ENCODE data around the gene PCDHGA6. TPM values are rescaled to one million over a fixed set of nuclear protein-coding genes. Genes with fewer than 3 reads are reported as not detected.
"Not testable (repeated sequence)": the region's sequence is repeated elsewhere in the genome, so short reads cannot be mapped to it uniquely, and the experiment has no call there.

PCDHGA6 gene
- total RNA-seq, 4 donors from 2014 or later, result 0.83 to 1.6 (median 1.6) TPM

DNA sequence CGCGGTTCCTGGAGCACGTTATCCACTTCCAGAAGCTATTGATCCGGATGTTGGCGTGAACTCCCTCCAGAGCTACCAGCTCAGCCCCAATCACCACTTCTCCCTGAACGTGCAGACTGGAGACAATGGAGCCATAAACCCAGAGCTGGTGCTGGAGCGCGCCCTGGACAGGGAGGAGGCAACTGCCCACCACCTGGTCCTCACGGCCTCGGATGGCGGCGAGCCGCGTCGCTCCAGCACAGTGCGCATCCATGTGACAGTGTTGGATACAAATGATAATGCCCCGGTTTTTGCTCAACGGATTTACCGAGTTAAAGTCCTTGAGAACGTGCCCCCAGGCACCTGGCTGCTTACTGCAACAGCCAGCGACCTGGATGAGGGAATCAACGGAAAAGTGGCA is 29.7 kb downstream of the PCDHGA6 start:
- Histone ChIP-seq H3K9me3 (peaks cover 0 to 6% (median 0%) of the 10 kb centered on the region in 3 donors), H3K4me3 (peak overlapping the region in 2 of 4 donors; percentile 29 to 41), H3K27me3 (peaks cover 0 to 4% (median 0%) of the 10 kb centered on the region in 3 donors), H3K36me3 (peaks cover 0 to 4% of the 10 kb centered on the region in 2 donors), H3K27ac (no peak overlapping the region), H3K4me1 (peaks cover 14 to 15% of the 10 kb centered on the region in 2 donors)
- ATAC-seq (no peak), DNase-seq (no peak)
- intact Hi-C loops (cut with DNase I; ENCODE audit: low total_unique reads) (no loop called here), in situ Hi-C loops (cut with MboI; ENCODE audit: low sequenced_read_pairs in 4 of 4) (no loop called here)
- no peak for TF ChIP-seq POLR2A (IDR thresholded peaks at IDR 0.05)
- TF ChIP-seq CTCF (IDR thresholded peaks at IDR 0.05 in 4 of 5, conservative IDR thresholded peaks at IDR 0.05 in 1 of 5), result no peak

- Histone ChIP-seq H3K27ac (peak within 1 kb of the TSS; percentile 53 to 73 (median 64)), H3K4me1 (peaks cover 6 to 19% of the 10 kb centered on the region in 2 donors), H3K4me3 (peak within 1 kb of the TSS; percentile 36 to 57 (median 48))
- H3K9me3 ChIP-seq; intact Hi-C loops (cut with DNase I; ENCODE audit: low total_unique reads); H3K27me3 ChIP-seq; H3K36me3 ChIP-seq: not testable (repeated sequence)
- TF ChIP-seq CTCF (IDR thresholded peaks at IDR 0.05 in 4 of 5, conservative IDR thresholded peaks at IDR 0.05 in 1 of 5), result peak; percentile 48 to 75 (median 70)
- peak in 1 of 2 donors; percentile 39 for DNase-seq
- ATAC-seq, result peak; percentile 73 to 75
- in situ Hi-C loops (cut with MboI; ENCODE audit: low sequenced_read_pairs in 4 of 4), result loop anchor here in 1 of 4 donors (5.0 kb wide), 1 partner anchor 149 kb away; no protein-coding TSS in a partner anchor
Measured at GRCh38 chr5:141407790-141408505, 34.3 kb downstream of the PCDHGA6 start, which contains the start of gene PCDHGB6. PCDHGB6 (plus strand) TSS chr5:141408021; CDS start chr5:141408203, 182 bp downstream.

GRCh38 chr5:141409598-141410306 is 36.1 kb downstream of the PCDHGA6 start:
- Histone ChIP-seq H3K9me3 (peaks cover 0 to 8% (median 0%) of the 10 kb centered on the region in 3 donors), H3K4me1 (peaks cover 4 to 15% of the 10 kb centered on the region in 2 donors), H3K4me3 (peak overlapping the region in 1 of 4 donors; percentile 16), H3K27ac (no peak overlapping the region), H3K27me3 (no peaks in the 10 kb centered on the region), H3K36me3 (no peaks in the 10 kb centered on the region)
- intact Hi-C loops (cut with DNase I; ENCODE audit: low total_unique reads) (loop anchor here (5.0 kb wide), 1 partner anchor 37 kb away; the partner anchor contains the start of genes PCDHGA6 and PCDHGB3), in situ Hi-C loops (cut with MboI; ENCODE audit: low sequenced_read_pairs in 4 of 4) (loop anchor here in 1 of 4 donors (5.0 kb wide), 1 partner anchor 148 kb away; no protein-coding TSS in a partner anchor)
- ATAC-seq, result no peak
- no peak for TF ChIP-seq POLR2A (IDR thresholded peaks at IDR 0.05)
- no peak for TF ChIP-seq CTCF (IDR thresholded peaks at IDR 0.05 in 4 of 5, conservative IDR thresholded peaks at IDR 0.05 in 1 of 5)
- no peak for DNase-seq

DNA sequence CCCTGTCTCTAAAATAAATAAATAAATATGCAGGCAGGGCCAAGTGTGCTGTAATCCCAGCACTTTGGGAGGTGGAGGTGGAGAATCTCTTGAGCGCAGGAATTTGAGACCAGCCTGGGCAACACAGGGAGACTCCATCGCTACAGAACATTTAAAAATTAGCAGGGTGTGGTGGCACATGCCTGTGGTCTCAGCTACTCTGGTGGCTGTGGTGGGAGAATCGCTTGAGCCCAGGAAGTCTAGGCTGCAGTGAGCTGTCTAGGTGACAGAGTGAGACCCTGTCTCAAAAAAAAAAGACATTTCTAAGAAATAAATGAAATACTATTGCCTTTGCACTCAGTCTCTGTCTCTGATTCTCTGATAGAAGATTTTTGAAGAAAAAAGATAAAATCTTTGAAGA is 37.9 kb downstream of the PCDHGA6 start:
- in situ Hi-C loops (cut with MboI; ENCODE audit: low sequenced_read_pairs in 4 of 4) (no loop called here), intact Hi-C loops (cut with DNase I; ENCODE audit: low total_unique reads) (loop anchor here (5.0 kb wide), 1 partner anchor 39 kb away; the partner anchor contains the start of genes PCDHGA6 and PCDHGB3)
- DNase-seq, result no peak
- no peak overlapping the region for H3K4me3 ChIP-seq
- H3K9me3 ChIP-seq, result peaks cover 0 to 8% (median 0%) of the 10 kb centered on the region in 3 donors
- ATAC-seq, result no peak
- no peak overlapping the region for H3K27ac ChIP-seq
- TF ChIP-seq POLR2A (IDR thresholded peaks at IDR 0.05) (no peak), CTCF (IDR thresholded peaks at IDR 0.05 in 4 of 5, conservative IDR thresholded peaks at IDR 0.05 in 1 of 5) (no peak)
- no peaks in the 10 kb centered on the region for H3K36me3 ChIP-seq
- H3K4me1 ChIP-seq, result peaks cover 4 to 15% of the 10 kb centered on the region in 2 donors
- no peaks in the 10 kb centered on the region for H3K27me3 ChIP-seq
